Sigmoid colon (tissue), 7 donors: ENCODE data around the gene KCNE3. TPM values are rescaled to one million over a fixed set of nuclear protein-coding genes. Genes with fewer than 3 reads are reported as not detected.

Source experiments
- DNase-seq: peaks from one replicate; pipeline ENCODE4 v3.0.0-alpha.2; 2019
- H3K27ac ChIP-seq, 4 donors: fragments of 200-600 bp; sonication (generic); one replicate each; pipeline ENCODE4 v1.5.1; 2016 to 2019; ENCODE audit warnings: mild to moderate bottlenecking in 1 of 4
- H3K27me3 ChIP-seq, 3 donors: fragments of 200-600 bp; sonication (generic); one replicate each; pipeline ENCODE4 v1.5.1; 2019; ENCODE audit warnings: mild to moderate bottlenecking in 1 of 3
- H3K36me3 ChIP-seq, 4 donors: fragments of 200-600 bp; sonication (generic); one replicate each; pipeline ENCODE4 v1.5.1; 2016 to 2019
- H3K4me1 ChIP-seq, 4 donors: fragments of 200-600 bp; sonication (generic); one replicate each; pipeline ENCODE4 v1.5.1; 2017 to 2019
- H3K4me3 ChIP-seq, 4 donors: fragments of 200-600 bp; sonication (generic); one replicate each; pipeline ENCODE4 v1.5.1; 2017 to 2019; ENCODE audit warnings: mild to moderate bottlenecking in 2 of 4, moderate library complexity in 1 of 4
- H3K9me3 ChIP-seq, 4 donors: fragments of 200-600 bp in 3 of 4; sonication (generic) in 3 of 4; one replicate each; pipeline versions ENCODE4 v1.5.1 to v1.6.1; 2013 to 2019
- EP300 ChIP-seq, 4 donors: sonication (generic); formaldehyde crosslinking; IDR thresholded peaks; one replicate each; pipeline ENCODE4 v1.6.1; 2017; ENCODE audit warnings: antibody characterized with exemption in 4 of 4
- POLR2A ChIP-seq, 2 donors: fragments of 450-650 bp; IDR thresholded peaks; one replicate each; pipeline ENCODE4 v1.6.1; 2016; ENCODE audit warnings: antibody characterized with exemption in 2 of 2, mild to moderate bottlenecking in 2 of 2, moderate library complexity in 2 of 2
- POLR2AphosphoS5 ChIP-seq, 4 donors: sonication (generic); formaldehyde crosslinking; IDR thresholded peaks; one replicate each; pipeline ENCODE4 v1.6.1; 2017; ENCODE audit warnings: antibody characterized with exemption in 4 of 4
- WGBS, 2 donors: extraction: QIAGEN DNeasy Blood & Tissue Kit; methylation state at CpG; one replicate each; pipeline ENCODE4 v1.1.7; 2013; 5-methylcytosine and 5-hydroxymethylcytosine counted together
- intact Hi-C: fragments of 100-400 bp; cut with DNase I; formaldehyde crosslinking; loops from one replicate; pipeline ENCODE4 v1.15.1; 2023
- polyA plus RNA-seq, 3 donors: library from polyadenylated mRNA; stranded (reverse); fragments of 200-250 nt; gene quantifications; one replicate each; pipeline ENCODE4 v1.2.3, GENCODE V29; 2013
- total RNA-seq, 4 donors: library from RNA; depleted of rRNA; stranded (reverse); fragments of >200 nt; gene quantifications; one replicate each; pipeline ENCODE4 v1.1.0, GENCODE V29; 2016
- TF ChIP-seq, protein P1 (sequence below), 4 experiments: fragments of 450-650 bp in 3 of 4; fragments of 200-600 bp in 1 of 4; IDR thresholded peaks; one replicate each; pipeline ENCODE4 v1.5.1; 2016 to 2019; ENCODE audit warnings: antibody characterized with exemption in 4 of 4, mild to moderate bottlenecking in 3 of 4, moderate library complexity in 2 of 4
- donor health status: healthy with polysubstance abuse.
- donor health status: Bipolar disorder and iron deficiency.
- donor health status: healthy.

Gene KCNE3
- total and polyA plus RNA-seq, 7 donors: 5.4 to 30.1 (median 9.6) TPM

DNA sequence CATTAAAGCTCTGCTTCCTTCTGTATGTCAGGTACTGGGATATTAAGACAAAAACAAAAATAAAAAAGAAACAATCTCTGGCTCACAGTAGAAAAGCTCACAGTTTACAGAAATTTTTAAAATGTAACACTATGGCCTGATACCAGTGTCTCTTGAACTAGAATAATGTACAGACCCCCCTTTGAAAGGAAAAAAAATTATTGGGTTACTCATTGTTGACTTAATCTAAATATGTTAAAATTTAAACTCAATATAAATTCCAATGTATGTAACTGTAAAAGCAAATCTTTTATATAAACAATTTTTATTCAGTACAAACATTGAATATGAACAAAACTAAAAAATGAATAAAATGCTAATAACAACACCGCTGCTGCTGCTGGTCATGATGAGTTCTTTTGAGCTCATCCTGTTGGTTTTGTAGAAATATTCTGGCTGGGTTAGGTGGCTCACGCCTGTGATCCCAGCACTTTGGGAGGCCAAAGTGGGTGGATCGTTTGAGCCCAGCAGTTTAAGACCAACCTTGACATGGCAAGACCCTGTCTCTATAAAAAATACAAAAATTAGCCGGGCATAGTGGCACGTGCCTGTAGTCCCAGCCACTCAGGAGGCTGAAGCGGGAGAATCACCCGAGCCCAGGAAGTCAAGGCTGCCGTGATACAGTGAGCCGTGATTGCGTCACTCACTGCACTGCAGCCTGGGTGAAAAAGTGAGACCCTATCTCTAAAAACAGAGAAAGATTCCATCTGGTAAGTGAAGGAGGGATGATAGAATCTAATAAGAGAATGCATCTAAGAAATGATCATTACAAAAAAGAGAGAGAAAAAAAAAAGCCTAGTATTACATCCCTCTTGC lies 11.8 kb upstream of the KCNE3 start:
- no peaks in the 10 kb centered on the region for H3K9me3 ChIP-seq
- 70 to 82% methylated on average over 10 of the region's 10 CpGs for WGBS, 2 donors
- DNase-seq: no peak

DNA sequence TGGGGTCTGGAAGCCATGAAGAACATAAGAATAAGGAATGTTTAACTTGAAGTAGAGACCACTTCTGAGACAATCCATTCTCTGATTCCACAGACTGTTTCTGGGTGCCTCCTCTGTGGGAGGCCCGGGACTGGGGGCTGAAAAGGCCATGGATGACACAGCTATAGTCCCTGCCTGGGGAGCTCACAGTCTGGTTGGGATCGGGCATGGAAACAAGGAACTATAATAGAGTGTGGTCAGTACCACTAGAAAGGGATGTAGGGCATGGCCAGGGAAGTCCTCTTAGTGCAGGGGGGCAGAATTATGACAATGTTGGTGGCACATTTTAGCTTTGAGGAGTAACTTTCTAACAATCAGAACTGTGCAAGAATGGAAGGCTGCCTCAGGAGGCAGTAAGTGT lies 9.2 kb upstream of the KCNE3 start:
- H3K4me1 ChIP-seq: no peaks in the 10 kb centered on the region
- H3K9me3 ChIP-seq: no peaks in the 10 kb centered on the region
- WGBS, 2 donors: 92 to 93% methylated on average over 2 of the region's 2 CpGs
- H3K4me3 ChIP-seq: no peak overlapping the region
- no peak overlapping the region for H3K27ac ChIP-seq
- intact Hi-C loops: no loop called here
- no peaks in the 10 kb centered on the region for H3K36me3 ChIP-seq
- H3K27me3 ChIP-seq: no peaks in the 10 kb centered on the region
- TF ChIP-seq POLR2A (IDR thresholded peaks at IDR 0.05): no peak
- TF ChIP-seq POLR2AphosphoS5 (IDR thresholded peaks at IDR 0.05): no peak
- TF ChIP-seq, protein P1, sequence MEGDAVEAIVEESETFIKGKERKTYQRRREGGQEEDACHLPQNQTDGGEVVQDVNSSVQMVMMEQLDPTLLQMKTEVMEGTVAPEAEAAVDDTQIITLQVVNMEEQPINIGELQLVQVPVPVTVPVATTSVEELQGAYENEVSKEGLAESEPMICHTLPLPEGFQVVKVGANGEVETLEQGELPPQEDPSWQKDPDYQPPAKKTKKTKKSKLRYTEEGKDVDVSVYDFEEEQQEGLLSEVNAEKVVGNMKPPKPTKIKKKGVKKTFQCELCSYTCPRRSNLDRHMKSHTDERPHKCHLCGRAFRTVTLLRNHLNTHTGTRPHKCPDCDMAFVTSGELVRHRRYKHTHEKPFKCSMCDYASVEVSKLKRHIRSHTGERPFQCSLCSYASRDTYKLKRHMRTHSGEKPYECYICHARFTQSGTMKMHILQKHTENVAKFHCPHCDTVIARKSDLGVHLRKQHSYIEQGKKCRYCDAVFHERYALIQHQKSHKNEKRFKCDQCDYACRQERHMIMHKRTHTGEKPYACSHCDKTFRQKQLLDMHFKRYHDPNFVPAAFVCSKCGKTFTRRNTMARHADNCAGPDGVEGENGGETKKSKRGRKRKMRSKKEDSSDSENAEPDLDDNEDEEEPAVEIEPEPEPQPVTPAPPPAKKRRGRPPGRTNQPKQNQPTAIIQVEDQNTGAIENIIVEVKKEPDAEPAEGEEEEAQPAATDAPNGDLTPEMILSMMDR (IDR thresholded peaks at IDR 0.05): no peak
- no peak for TF ChIP-seq EP300 (IDR thresholded peaks at IDR 0.05)
- no peak for DNase-seq

More for the DNA sequence above, 11.8 kb upstream of the KCNE3 start:
- intact Hi-C loops: no loop called here
- no peaks in the 10 kb centered on the region for H3K36me3 ChIP-seq
- H3K4me3 ChIP-seq: no peak overlapping the region
- TF ChIP-seq POLR2A (IDR thresholded peaks at IDR 0.05) (no peak), EP300 (IDR thresholded peaks at IDR 0.05) (no peak), POLR2AphosphoS5 (IDR thresholded peaks at IDR 0.05) (no peak)
- TF ChIP-seq, protein P1 (IDR thresholded peaks at IDR 0.05): no peak
- H3K27me3 ChIP-seq: no peaks in the 10 kb centered on the region
- H3K27ac ChIP-seq: no peak overlapping the region
- no peaks in the 10 kb centered on the region for H3K4me1 ChIP-seq

- Histone ChIP-seq H3K4me3 (no peak overlapping the region), H3K36me3 (no peaks in the 10 kb centered on the region), H3K4me1 (no peaks in the 10 kb centered on the region), H3K27ac (no peak overlapping the region), H3K9me3 (no peaks in the 10 kb centered on the region), H3K27me3 (no peaks in the 10 kb centered on the region)
- 31 to 63% methylated on average over 1 of the region's 1 CpG for WGBS, 2 donors
- no peak for TF ChIP-seq POLR2AphosphoS5 (IDR thresholded peaks at IDR 0.05)
- intact Hi-C loops: no loop called here
- no peak for DNase-seq
These were observed 7.0 kb upstream of the KCNE3 start for GRCh38 chr11:74474316-74474715.

DNA sequence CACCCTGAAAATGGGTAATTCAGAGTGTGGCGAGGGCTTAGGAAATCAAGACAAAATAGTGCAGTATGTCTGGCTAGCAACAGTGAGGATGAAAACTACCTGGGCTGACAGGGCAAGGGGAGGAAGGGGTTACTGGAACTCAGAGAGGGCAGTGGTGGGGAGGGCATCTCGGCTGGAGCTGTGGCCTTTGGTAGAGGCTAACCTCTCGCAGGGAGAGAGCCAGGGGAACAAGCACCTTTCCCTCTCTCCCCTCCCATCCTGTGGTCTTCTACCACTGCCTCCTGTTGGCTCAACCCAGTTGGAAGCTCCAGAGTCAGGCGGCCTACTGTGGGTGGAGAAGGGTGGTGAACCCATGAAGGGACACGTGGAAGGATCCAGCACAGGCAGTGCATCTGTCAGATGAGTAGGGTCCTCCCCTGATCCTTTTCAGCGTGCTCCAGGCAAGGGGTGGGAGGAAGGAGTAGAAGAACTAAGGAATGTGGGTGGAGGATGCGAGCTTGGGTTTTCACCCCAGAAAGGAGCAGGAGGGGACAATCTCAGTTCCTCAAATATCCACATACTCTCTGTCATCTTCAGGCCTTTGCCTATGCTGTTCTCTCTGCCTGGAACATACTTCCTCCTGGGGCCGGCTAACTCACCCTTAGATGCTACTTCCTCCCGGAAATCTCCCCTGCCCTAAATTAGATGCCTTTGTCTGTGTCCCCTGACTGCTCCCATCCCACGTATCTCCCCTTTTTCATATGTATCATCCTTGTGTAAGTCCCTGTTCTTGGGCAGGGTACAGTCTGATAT lies 6.2 kb upstream of the KCNE3 start:
- Histone ChIP-seq H3K27ac (no peak overlapping the region), H3K4me3 (no peak overlapping the region), H3K9me3 (no peaks in the 10 kb centered on the region), H3K4me1 (no peaks in the 10 kb centered on the region), H3K27me3 (no peaks in the 10 kb centered on the region), H3K36me3 (no peaks in the 10 kb centered on the region)
- 74 to 78% methylated on average over 10 of the region's 10 CpGs for WGBS, 2 donors
- intact Hi-C loops: no loop called here
- no peak for DNase-seq
- no peak for TF ChIP-seq POLR2AphosphoS5 (IDR thresholded peaks at IDR 0.05)
- TF ChIP-seq, protein P1 (IDR thresholded peaks at IDR 0.05): no peak
- no peak for TF ChIP-seq EP300 (IDR thresholded peaks at IDR 0.05)
